Panc1 (cell line): Measurements from ENCODE around the gene IGF1R.

Source experiments
- TCF7L2 ChIP-seq: IDR thresholded peaks from 2 replicates; pipeline ENCODE4 v1.6.1; 2011; ENCODE audit warnings: mild to moderate bottlenecking, low read depth, low read length, inconsistent platforms
- TF ChIP-seq, protein P1 (sequence below): fragments of 450-650 bp; IDR thresholded peaks from 2 replicates; pipeline ENCODE4 v1.5.1; 2017; ENCODE audit warnings: mild to moderate bottlenecking
- TF ChIP-seq, protein P2 (sequence below), 2 experiments: IDR thresholded peaks; 2 replicates each; pipeline ENCODE4 v1.6.1; 2011 to 2012; ENCODE audit warnings: low read depth in 2 of 2, control low read depth in 1 of 2, low read length in 1 of 2, mild to moderate bottlenecking in 1 of 2, moderate library complexity in 1 of 2; ENCODE audit not compliant: insufficient read depth in 1 of 2

DNA sequence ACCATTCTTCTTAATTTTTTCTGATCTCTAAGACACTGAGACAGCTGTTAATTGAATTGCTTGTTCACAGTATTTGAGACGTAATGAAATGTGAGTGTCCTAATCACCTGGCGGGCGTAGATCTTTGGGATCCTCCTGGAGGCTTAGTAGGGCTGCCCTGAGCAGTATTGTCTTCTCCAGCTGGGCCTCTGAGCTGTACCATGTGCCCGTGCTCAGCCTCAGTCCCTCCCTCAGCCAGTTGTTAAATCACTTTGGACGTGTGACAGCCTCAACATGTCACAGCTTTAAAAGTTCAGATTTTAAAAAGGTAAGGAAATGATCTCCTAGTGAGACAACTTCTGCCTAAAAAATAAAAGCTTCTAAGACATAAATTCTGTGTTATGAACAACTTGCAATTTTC, 35.5 kb downstream of the IGF1R start:
- TF ChIP-seq TCF7L2: no peak
- TF ChIP-seq, protein P1, sequence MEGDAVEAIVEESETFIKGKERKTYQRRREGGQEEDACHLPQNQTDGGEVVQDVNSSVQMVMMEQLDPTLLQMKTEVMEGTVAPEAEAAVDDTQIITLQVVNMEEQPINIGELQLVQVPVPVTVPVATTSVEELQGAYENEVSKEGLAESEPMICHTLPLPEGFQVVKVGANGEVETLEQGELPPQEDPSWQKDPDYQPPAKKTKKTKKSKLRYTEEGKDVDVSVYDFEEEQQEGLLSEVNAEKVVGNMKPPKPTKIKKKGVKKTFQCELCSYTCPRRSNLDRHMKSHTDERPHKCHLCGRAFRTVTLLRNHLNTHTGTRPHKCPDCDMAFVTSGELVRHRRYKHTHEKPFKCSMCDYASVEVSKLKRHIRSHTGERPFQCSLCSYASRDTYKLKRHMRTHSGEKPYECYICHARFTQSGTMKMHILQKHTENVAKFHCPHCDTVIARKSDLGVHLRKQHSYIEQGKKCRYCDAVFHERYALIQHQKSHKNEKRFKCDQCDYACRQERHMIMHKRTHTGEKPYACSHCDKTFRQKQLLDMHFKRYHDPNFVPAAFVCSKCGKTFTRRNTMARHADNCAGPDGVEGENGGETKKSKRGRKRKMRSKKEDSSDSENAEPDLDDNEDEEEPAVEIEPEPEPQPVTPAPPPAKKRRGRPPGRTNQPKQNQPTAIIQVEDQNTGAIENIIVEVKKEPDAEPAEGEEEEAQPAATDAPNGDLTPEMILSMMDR: no peak
- TF ChIP-seq, protein P2, sequence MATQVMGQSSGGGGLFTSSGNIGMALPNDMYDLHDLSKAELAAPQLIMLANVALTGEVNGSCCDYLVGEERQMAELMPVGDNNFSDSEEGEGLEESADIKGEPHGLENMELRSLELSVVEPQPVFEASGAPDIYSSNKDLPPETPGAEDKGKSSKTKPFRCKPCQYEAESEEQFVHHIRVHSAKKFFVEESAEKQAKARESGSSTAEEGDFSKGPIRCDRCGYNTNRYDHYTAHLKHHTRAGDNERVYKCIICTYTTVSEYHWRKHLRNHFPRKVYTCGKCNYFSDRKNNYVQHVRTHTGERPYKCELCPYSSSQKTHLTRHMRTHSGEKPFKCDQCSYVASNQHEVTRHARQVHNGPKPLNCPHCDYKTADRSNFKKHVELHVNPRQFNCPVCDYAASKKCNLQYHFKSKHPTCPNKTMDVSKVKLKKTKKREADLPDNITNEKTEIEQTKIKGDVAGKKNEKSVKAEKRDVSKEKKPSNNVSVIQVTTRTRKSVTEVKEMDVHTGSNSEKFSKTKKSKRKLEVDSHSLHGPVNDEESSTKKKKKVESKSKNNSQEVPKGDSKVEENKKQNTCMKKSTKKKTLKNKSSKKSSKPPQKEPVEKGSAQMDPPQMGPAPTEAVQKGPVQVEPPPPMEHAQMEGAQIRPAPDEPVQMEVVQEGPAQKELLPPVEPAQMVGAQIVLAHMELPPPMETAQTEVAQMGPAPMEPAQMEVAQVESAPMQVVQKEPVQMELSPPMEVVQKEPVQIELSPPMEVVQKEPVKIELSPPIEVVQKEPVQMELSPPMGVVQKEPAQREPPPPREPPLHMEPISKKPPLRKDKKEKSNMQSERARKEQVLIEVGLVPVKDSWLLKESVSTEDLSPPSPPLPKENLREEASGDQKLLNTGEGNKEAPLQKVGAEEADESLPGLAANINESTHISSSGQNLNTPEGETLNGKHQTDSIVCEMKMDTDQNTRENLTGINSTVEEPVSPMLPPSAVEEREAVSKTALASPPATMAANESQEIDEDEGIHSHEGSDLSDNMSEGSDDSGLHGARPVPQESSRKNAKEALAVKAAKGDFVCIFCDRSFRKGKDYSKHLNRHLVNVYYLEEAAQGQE (IDR thresholded peaks at IDR 0.05; ENCODE audit: insufficient read depth in 1 of 2, low read depth in 2 of 2, low read length in 1 of 2): no peak
